Mesothelial cell of epicardium (in vitro differentiated cells): ENCODE measurements around the gene BMPR1B. TPM values are rescaled to one million over a fixed set of nuclear protein-coding genes. Genes with fewer than 3 reads are reported as not detected.

Experiments used
- DNase-seq, 2 experiments: peaks; one replicate each; pipeline ENCODE4 v3.0.0; 2021; ENCODE audit warnings: low spot score in 2 of 2; ENCODE audit not compliant: unreplicated experiment in 2 of 2
- H3K27ac Mint-ChIP-seq: 2 replicates; pipeline ENCODE4 v1.8.0; 2021; ENCODE audit warnings: mixed read lengths
- H3K27me3 Mint-ChIP-seq: 2 replicates; pipeline ENCODE4 v1.8.0; 2021; ENCODE audit warnings: low read depth, mixed read lengths
- H3K36me3 Mint-ChIP-seq: 2 replicates; pipeline ENCODE4 v1.8.0; 2021; ENCODE audit warnings: mixed read lengths
- H3K4me1 Mint-ChIP-seq: 2 replicates; pipeline ENCODE4 v1.8.0; 2021; ENCODE audit warnings: mixed read lengths
- H3K4me3 Mint-ChIP-seq: 2 replicates; pipeline ENCODE4 v1.8.0; 2021; ENCODE audit warnings: mild to moderate bottlenecking, moderate library complexity, mixed read lengths
- H3K9me3 Mint-ChIP-seq: 2 replicates; pipeline ENCODE4 v1.8.0; 2021; ENCODE audit warnings: mixed read lengths
- total RNA-seq: library from RNA; stranded (reverse); gene quantifications from 3 replicates; pipeline ENCODE4 v1.2.1, GENCODE V29; 2021
- TF ChIP-seq, protein P1 (sequence below): fragments of 200-600 bp; sonication (generic); IDR thresholded peaks from one replicate; pipeline ENCODE4 v1.5.0; 2021; ENCODE audit warnings: antibody characterized with exemption; ENCODE audit not compliant: unreplicated experiment

Gene BMPR1B
- total RNA-seq, 1 donor from 2014 or later, result 2.6 TPM

DNA sequence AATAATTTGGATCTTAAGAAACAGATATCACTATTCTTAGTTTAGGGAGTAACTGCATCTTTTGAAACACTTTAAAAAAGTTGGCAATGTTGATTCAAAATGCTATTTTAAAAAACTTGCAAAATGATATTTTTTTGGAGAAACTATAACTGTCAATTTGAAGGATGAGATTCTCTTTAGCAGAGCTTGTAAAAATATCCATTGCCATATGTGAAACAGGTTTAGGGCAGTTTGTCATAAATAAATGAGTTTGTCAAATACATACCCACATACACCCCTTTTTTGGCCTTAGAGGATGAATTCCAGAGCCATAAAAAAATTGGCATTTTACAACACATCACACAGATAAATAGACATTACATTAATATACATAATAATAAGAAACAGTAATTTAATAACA is 174.6 kb downstream of the BMPR1B start:
- Mint-ChIP-seq H3K4me1 (peaks cover 39% of the 10 kb centered on the region), H3K36me3 (no peaks in the 10 kb centered on the region), H3K4me3 (no peak overlapping the region), H3K27me3 (no peaks in the 10 kb centered on the region), H3K27ac (no peak overlapping the region), H3K9me3 (no peaks in the 10 kb centered on the region)
- no peak for DNase-seq
- TF ChIP-seq, protein P1, sequence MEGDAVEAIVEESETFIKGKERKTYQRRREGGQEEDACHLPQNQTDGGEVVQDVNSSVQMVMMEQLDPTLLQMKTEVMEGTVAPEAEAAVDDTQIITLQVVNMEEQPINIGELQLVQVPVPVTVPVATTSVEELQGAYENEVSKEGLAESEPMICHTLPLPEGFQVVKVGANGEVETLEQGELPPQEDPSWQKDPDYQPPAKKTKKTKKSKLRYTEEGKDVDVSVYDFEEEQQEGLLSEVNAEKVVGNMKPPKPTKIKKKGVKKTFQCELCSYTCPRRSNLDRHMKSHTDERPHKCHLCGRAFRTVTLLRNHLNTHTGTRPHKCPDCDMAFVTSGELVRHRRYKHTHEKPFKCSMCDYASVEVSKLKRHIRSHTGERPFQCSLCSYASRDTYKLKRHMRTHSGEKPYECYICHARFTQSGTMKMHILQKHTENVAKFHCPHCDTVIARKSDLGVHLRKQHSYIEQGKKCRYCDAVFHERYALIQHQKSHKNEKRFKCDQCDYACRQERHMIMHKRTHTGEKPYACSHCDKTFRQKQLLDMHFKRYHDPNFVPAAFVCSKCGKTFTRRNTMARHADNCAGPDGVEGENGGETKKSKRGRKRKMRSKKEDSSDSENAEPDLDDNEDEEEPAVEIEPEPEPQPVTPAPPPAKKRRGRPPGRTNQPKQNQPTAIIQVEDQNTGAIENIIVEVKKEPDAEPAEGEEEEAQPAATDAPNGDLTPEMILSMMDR, result no peak

DNA sequence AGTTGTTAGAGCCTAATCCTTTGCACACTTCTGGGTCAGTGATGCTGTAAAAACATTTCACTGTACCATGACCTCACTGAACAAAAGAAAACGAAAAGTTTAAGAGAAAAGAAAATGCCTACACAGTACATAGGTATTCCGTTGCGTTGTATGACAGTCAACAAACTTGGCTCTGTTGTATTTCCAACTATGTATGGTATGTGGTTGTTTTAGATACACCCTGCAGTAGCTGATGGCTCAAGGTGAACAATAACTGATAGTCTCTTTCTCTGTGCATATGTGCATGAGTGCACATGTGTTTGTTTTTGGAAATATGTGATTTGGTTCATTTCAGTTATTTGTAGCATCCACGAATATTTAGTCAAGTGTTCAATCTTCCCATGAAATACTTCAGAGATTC is 176.0 kb downstream of the BMPR1B start:
- Mint-ChIP-seq H3K27ac (no peak overlapping the region), H3K4me3 (no peak overlapping the region), H3K36me3 (no peaks in the 10 kb centered on the region), H3K4me1 (peaks cover 31% of the 10 kb centered on the region), H3K9me3 (no peaks in the 10 kb centered on the region), H3K27me3 (no peaks in the 10 kb centered on the region)
- TF ChIP-seq, protein P1, result no peak
- DNase-seq, result no peak

DNA sequence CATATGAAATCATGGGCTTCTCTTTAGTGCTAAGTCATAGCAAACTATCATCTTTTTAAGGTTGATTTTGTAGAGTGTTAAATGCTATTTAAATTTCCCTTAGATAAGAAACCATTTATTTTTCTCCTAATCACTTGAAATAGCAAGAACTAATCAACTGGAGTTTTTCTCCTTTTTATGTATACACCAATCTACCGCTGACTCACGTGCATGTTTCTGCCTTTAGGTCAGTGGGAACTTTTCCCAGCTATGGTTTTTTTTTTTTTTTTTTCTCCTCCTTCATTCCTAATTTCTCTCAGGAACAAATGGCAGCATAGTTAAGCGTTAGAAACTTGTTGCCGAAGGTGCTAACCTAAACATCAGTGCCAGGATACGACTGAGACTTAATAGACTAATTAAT is 176.4 kb downstream of the BMPR1B start:
- Mint-ChIP-seq H3K4me3 (no peak overlapping the region), H3K27ac (no peak overlapping the region), H3K36me3 (no peaks in the 10 kb centered on the region), H3K27me3 (no peaks in the 10 kb centered on the region), H3K9me3 (no peaks in the 10 kb centered on the region), H3K4me1 (peaks cover 31% of the 10 kb centered on the region)
- TF ChIP-seq, protein P1, result no peak
- no peak for DNase-seq

DNA sequence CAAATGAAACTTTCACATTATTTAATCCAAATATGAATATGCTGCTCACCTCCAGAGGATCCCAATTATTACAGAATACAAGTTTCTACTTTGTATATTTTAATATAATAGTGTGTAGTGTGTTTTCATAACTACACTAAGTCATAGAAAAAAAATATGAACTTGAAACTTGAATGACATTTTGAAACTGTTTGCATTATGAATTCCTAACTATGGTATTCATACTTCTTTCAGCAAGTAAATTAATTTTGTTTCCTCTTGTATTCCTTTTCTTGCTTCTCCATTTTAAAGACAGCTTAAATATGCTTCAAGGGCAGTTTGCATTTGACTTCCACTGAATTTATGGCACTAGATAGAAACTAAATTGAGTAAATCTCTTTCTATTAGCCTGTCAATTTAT is 177.1 kb downstream of the BMPR1B start:
- Mint-ChIP-seq H3K27me3 (no peaks in the 10 kb centered on the region), H3K9me3 (no peaks in the 10 kb centered on the region), H3K4me1 (peaks cover 31% of the 10 kb centered on the region), H3K27ac (no peak overlapping the region), H3K4me3 (no peak overlapping the region), H3K36me3 (no peaks in the 10 kb centered on the region)
- no peak for DNase-seq
- TF ChIP-seq, protein P1, result no peak

DNA sequence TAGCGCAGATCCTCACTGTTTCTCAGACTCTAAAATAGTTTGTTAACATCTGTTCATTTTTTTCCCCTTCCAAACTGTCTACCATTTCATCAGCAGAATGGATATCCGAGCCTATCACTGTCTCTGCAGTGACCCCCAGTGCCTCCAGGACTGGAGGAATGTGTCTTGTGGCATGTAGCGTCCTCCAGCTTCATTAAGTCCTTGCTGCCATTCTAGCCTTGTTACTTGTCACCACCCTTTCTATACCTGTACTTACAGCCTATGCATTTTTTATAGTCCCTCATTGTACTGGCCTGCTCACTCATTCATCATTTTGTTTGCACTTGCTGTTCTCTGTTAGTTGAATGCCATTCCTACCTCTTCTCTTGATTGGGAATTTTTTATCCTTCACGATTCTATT is 179.1 kb downstream of the BMPR1B start:
- Mint-ChIP-seq H3K36me3 (no peaks in the 10 kb centered on the region), H3K9me3 (no peaks in the 10 kb centered on the region), H3K27me3 (no peaks in the 10 kb centered on the region), H3K27ac (no peak overlapping the region), H3K4me3 (no peak overlapping the region), H3K4me1 (peaks cover 22% of the 10 kb centered on the region)
- TF ChIP-seq, protein P1, result no peak
- DNase-seq, result no peak
